Hepatocyte (in vitro differentiated cells): ENCODE data around the gene KIAA0930. TPM values are rescaled to one million over a fixed set of nuclear protein-coding genes. Genes with fewer than 3 reads are reported as not detected.

Source experiments
- DNase-seq: peaks from one replicate; pipeline ENCODE4 v3.0.0-alpha.2; 2016; ENCODE audit warnings: low spot score
- H2AFZ ChIP-seq: fragments of 200-600 bp; sonication (generic); 2 replicates; pipeline ENCODE4 v1.6.0; 2016; ENCODE audit warnings: antibody characterized with exemption, mild to moderate bottlenecking
- H3K27ac ChIP-seq: fragments of 200-600 bp; sonication (generic); 2 replicates; pipeline ENCODE4 v1.5.1; 2016; ENCODE audit warnings: mild to moderate bottlenecking
- H3K27me3 ChIP-seq: fragments of 200-600 bp; sonication (generic); 2 replicates; pipeline ENCODE4 v1.6.1; 2016
- H3K36me3 ChIP-seq: fragments of 200-600 bp; sonication (generic); replicated peaks from 2 replicates; pipeline ENCODE4 v1.5.1; 2016; ENCODE audit warnings: low read depth; ENCODE audit not compliant: insufficient read depth
- H3K4me1 ChIP-seq: fragments of 200-600 bp; sonication (generic); 2 replicates; pipeline ENCODE4 v1.5.1; 2016; ENCODE audit warnings: mild to moderate bottlenecking, moderate library complexity; ENCODE audit not compliant: insufficient read depth
- H3K4me2 ChIP-seq: fragments of 200-600 bp; sonication (generic); 2 replicates; pipeline ENCODE4 v1.6.0; 2016
- H3K4me3 ChIP-seq: fragments of 200-600 bp; sonication (generic); 2 replicates; pipeline ENCODE4 v1.5.1; 2016; ENCODE audit warnings: mild to moderate bottlenecking
- H3K79me2 ChIP-seq: fragments of 200-600 bp; sonication (generic); 2 replicates; pipeline ENCODE4 v1.6.0; 2017; ENCODE audit warnings: mild to moderate bottlenecking
- H3K9me2 ChIP-seq: fragments of 200-600 bp; sonication (generic); replicated peaks from 2 replicates; pipeline ENCODE4 v1.6.0; 2017; ENCODE audit warnings: mild to moderate bottlenecking; ENCODE audit not compliant: insufficient read depth
- H3K9me3 ChIP-seq: fragments of 200-600 bp; sonication (generic); 2 replicates; pipeline ENCODE4 v1.5.1; 2016; ENCODE audit warnings: low read depth, mild to moderate bottlenecking
- H4K20me1 ChIP-seq: fragments of 200-600 bp; sonication (generic); 2 replicates; pipeline ENCODE4 v1.6.0; 2016; ENCODE audit warnings: mild to moderate bottlenecking; ENCODE audit not compliant: insufficient read depth, poor library complexity, severe bottlenecking
- EZH2 ChIP-seq: fragments of 200-600 bp; sonication (generic); IDR thresholded peaks from 2 replicates; pipeline ENCODE4 v1.6.1; 2016; ENCODE audit warnings: antibody characterized with exemption, mild to moderate bottlenecking, borderline replicate concordance
- EZH2phosphoT487 ChIP-seq: fragments of 200-600 bp; sonication (generic); IDR thresholded peaks from one replicate; pipeline ENCODE4 v1.6.1; 2018; ENCODE audit warnings: antibody characterized with exemption, mild to moderate bottlenecking, low read depth, moderate library complexity; ENCODE audit not compliant: unreplicated experiment, severe bottlenecking
- WGBS: methylation state at CpG from one replicate; pipeline ENCODE4 v1.1.6; 2016; ENCODE audit warnings: low lambda C conversion rate; ENCODE audit errors: missing lambda C conversion rate; 5-methylcytosine and 5-hydroxymethylcytosine counted together
- polyA plus RNA-seq: library from polyadenylated mRNA; unstranded; fragments of >200 nt; fragmentation: Nextera tagmentation; extraction: Ambion mirVana; gene quantifications from 2 replicates; pipeline ENCODE4 v1.2.1, GENCODE V29; 2016
- total RNA-seq: library from RNA; depleted of rRNA; stranded (reverse); fragments of >200 nt; gene quantifications from 2 replicates; pipeline ENCODE4 v1.2.3, GENCODE V29; 2014
- TF ChIP-seq, protein P1 (sequence below): fragments of 200-600 bp; sonication (generic); IDR thresholded peaks from 2 replicates; pipeline ENCODE4 v1.5.1; 2016; ENCODE audit warnings: antibody characterized with exemption, mild to moderate bottlenecking; ENCODE audit not compliant: poor library complexity

Gene KIAA0930
- total and polyA plus RNA-seq, 2 experiments from 2014 or later: 30.9 to 42.0 TPM

DNA sequence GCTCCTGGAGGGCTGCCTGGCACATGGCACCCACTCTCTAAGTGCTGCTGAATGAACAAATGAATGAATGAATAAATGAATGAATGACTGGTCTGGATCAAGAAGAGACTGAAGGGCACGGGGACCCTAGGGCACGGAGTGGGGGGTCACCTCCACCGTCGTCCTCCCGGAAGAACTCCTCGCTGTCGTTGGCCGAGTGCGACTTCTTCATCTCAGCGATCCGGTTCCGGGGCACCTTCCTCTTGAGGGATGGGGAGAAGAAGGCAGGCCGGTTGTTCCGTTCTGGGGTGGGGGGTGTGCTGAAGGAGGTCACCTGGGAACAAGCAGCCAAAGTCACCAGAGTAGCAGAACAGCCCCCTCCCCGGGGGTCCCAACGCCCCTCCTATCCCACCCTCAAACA is 41.0 kb downstream of the KIAA0930 start:
- no peaks in the 10 kb centered on the region for H3K9me2 ChIP-seq
- no peaks in the 10 kb centered on the region for H3K27me3 ChIP-seq
- no peak for DNase-seq
- no peak overlapping the region for H2AFZ ChIP-seq
- no peaks in the 10 kb centered on the region for H4K20me1 ChIP-seq
- H3K4me1 ChIP-seq: peaks cover 13% of the 10 kb centered on the region
- H3K36me3 ChIP-seq: no peaks in the 10 kb centered on the region
- TF ChIP-seq EZH2phosphoT487 (no peak), EZH2 (no peak)
- TF ChIP-seq, protein P1, sequence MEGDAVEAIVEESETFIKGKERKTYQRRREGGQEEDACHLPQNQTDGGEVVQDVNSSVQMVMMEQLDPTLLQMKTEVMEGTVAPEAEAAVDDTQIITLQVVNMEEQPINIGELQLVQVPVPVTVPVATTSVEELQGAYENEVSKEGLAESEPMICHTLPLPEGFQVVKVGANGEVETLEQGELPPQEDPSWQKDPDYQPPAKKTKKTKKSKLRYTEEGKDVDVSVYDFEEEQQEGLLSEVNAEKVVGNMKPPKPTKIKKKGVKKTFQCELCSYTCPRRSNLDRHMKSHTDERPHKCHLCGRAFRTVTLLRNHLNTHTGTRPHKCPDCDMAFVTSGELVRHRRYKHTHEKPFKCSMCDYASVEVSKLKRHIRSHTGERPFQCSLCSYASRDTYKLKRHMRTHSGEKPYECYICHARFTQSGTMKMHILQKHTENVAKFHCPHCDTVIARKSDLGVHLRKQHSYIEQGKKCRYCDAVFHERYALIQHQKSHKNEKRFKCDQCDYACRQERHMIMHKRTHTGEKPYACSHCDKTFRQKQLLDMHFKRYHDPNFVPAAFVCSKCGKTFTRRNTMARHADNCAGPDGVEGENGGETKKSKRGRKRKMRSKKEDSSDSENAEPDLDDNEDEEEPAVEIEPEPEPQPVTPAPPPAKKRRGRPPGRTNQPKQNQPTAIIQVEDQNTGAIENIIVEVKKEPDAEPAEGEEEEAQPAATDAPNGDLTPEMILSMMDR: no peak
- 98% methylated on average over 16 of the region's 16 CpGs for WGBS
- H3K79me2 ChIP-seq: no peaks in the 10 kb centered on the region
- H3K4me3 ChIP-seq: no peak overlapping the region
- H3K4me2 ChIP-seq: no peak overlapping the region
- no peak overlapping the region for H3K27ac ChIP-seq
- no peaks in the 10 kb centered on the region for H3K9me3 ChIP-seq

DNA sequence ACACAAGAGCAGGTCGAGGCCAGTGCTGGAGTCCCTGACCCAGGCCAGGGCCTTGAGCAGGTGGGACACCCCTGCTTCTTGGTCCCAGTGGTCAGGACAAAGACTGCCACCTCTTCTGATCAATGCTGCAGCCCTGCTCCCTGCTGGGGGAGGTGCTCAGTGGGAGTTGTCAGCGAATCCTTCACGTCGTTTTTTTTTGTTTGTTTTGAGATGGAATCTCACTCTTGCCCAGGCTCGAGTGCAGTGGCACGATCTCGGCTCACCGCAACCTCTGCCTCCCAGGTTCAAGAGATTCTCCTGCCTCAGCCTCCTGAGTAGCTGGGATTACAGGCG is 42.3 kb downstream of the KIAA0930 start:
- Histone ChIP-seq H3K9me3 (no peaks in the 10 kb centered on the region), H3K4me3 (no peak overlapping the region), H3K36me3 (no peaks in the 10 kb centered on the region), H3K4me2 (no peak overlapping the region), H3K9me2 (no peaks in the 10 kb centered on the region), H3K27ac (no peak overlapping the region), H3K79me2 (no peaks in the 10 kb centered on the region), H4K20me1 (no peaks in the 10 kb centered on the region), H3K27me3 (no peaks in the 10 kb centered on the region), H3K4me1 (peaks cover 14% of the 10 kb centered on the region), H2AFZ (no peak overlapping the region)
- no peak for DNase-seq
- WGBS: 58% methylated on average over 9 of the region's 9 CpGs
- TF ChIP-seq EZH2phosphoT487 (no peak), EZH2 (no peak)
- TF ChIP-seq, protein P1: no peak

- Histone ChIP-seq H3K4me1 (peaks cover 20% of the 10 kb centered on the region), H3K27ac (no peak overlapping the region), H3K36me3 (no peaks in the 10 kb centered on the region), H3K79me2 (no peaks in the 10 kb centered on the region), H3K27me3 (no peaks in the 10 kb centered on the region), H3K4me3 (no peak overlapping the region), H3K4me2 (no peak overlapping the region), H3K9me3 (no peaks in the 10 kb centered on the region), H3K9me2 (no peaks in the 10 kb centered on the region), H4K20me1 (no peaks in the 10 kb centered on the region), H2AFZ (no peak overlapping the region)
- TF ChIP-seq, protein P1: no peak
- TF ChIP-seq EZH2phosphoT487 (no peak), EZH2 (no peak)
- no peak for DNase-seq
- 89% methylated on average over 28 of the region's 28 CpGs for WGBS
Measured at GRCh38 chr22:45197606-45198462, 42.9 kb downstream of the KIAA0930 start.
